Measurements from ENCODE around the gene RPS3A.

RPS3A gene

DNA sequence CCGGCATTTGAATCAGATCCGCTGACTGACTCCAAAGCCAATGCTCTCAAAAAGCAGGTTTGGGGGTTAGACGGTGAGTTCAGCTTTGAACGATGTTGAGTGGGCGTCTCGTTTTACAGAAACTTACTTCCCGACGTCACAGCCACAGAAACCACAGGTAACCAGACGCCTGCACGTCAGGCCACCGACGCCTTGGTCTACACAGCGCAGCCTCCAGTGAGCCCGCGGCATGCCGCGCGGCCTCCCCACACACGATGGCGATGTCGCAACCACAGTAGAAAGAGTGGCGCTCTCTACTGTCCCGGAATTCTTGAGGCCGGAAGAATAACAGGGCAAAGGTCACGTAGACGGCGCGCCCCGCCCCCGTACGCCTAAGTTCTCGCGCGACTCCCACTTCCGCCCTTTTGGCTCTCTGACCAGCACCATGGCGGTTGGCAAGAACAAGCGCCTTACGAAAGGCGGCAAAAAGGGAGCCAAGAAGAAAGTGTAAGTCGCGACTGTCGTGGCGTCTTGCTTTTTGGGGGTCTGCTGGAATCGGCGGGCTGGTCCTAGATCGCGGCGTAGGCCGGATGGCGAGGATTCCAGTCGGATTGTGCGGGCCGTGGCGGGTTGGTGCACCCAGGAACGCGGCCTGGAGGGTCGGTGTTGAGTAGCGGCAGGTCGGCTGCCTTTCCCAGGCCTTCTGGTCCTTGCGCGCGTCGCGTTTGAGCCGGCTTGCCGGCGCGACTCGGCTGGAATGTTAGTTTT, at the start of gene RPS3A:
RPS3A (plus strand) TSS at position 400 of the 747 bp plus-strand sequence; CDS start at position 425, 25 bp downstream.
- DNase-seq: peak; percentile 98

DNA sequence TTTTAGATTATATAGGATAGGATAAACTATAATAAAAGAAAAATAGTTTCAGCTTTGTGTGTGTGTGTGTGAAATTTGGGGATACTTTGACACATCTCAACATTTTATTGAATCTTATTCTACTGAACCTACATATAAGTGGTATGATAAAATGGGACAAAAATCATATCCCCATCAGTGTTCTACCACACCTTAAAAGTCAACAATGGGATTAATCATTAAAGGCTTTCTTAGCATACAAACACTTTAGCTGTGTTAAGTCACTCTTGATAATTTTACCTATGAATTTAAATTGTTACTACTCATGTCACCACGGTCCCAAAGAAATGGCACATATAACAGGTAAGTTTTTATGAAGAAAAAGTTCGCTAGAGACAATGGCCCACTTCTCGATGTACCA, 46.6 kb upstream of the RPS3A start:
- no peak for DNase-seq

DNA sequence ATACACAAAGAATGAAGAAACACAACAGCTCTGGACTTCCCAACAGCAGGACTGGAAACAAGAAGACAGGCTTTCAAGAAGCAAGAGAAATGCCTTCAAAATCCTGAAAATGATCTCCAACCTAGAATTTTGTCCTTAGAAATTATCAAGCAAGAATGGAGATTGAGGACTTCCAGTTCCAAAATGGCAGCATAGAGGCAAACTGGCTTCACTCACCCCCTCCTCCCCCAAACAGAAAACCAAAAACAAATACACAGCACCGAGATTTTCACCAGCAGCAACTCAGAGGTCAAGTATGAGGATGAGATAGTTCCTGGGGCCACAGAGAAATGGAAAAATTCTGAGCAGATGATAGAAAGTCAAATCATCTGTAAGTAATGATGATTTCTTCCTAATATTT, 43.9 kb upstream of the RPS3A start:
- DNase-seq: no peak

DNA sequence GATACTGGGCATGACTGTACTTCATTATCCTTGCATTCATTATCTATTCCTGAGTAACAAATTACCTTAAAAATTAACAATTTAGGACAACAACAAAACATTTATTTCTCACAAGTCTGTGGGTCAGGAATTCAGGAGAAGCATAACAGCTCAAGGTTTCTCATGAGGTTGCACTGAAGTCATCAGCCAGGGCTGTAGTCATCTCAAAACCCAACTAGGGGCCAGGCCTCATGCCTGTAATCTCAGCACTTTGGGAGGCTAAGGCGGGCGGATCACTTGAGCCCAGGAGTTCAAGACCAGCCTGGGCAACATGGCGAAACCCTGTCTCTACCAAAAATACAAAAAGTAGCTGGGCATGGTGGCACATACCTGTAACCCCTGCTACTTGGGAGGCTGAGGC, 36.3 kb upstream of the RPS3A start:
- peak; percentile 3 for DNase-seq

DNA sequence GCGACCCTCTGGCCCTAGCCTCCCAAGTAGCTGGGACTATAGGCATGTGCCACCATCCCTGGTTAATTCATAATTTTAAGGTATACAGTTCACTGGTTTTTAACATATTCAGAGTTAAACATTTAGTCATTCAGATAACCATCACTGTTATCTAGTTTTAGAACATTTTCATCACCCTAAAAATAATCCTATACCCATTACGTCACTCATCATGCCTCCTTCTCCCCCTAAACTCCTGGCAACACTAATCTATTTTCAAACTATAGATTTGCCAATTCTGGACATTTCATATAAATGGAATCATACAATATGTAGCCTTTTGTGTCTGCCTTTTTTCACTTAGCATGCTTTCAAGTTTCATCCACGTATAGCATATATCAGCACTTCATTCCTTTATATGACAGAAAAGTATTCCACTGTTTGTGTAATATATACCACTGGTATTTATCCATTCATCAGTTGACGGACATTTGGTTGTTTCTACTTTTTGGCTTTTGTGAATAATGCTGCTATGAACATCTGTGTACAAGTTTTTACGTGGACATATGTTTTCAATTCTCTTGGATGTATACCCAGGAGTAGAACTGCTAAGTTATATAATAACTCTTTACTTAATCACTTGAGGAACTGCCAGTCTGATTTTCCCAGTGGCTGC, 32.0 kb upstream of the RPS3A start:
- DNase-seq: no peak

DNA sequence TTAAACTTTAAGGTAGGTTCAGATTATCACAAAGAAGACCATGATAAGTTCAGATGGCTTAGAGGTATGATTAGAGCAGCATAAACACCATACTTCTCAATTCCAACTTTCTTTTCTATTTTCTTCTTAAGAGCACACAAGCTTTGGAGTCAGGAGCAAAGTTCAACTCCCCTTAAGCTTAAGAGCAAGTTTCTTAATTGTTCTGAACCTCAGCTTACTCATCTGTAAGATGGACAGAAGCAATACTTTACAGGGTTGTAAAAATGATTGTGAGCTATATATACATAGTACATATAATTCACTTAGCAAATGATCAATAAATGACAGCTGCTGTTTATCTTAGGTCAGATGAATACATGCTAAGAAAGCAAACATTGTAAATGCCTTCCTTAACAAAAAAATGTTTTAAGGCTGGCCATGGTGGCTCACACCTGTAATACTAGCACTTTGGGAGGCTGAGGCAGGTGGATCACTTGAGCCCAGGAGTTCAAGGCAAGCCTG, 25.0 kb upstream of the RPS3A start:
- no peak for DNase-seq

DNA sequence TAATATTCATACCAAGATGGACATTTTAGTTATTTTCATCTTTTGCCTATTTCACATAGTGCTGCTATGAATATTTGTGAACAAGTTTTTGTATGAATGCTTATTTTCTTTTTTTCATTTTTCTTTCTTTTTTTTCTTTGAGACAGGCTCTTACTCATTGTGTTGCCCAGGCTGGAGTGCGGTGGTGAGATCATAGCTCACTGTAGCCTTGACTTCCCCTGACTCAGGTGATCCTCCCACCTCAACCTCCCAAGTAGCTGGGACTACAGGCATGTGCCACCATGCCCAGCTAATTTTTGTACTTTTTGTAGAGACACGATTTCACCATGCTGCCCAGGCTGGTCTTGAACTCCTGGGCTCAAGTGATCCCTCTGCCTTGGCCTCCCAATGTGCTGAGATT, 21.4 kb upstream of the RPS3A start:
- DNase-seq: peak; percentile 44

DNA sequence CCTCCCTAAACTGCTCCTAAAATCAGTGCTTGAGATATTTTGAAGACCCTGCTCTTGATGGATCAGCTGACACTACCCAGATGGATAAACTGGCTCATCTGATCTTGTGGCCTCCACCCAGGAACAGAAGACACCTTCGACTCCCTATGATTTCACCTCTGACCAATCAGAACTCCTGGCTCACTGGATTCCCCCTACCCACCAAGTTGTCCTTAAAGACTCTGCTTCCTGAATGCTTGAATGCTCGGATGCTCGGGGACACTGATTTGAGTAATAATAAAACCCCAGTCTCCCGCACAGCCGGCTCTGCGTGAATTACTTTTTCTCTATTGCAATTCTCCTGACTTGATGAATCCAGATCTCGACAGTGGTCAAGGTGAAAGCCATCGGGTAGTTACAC, 12.0 kb upstream of the RPS3A start:
- DNase-seq: no peak

DNA sequence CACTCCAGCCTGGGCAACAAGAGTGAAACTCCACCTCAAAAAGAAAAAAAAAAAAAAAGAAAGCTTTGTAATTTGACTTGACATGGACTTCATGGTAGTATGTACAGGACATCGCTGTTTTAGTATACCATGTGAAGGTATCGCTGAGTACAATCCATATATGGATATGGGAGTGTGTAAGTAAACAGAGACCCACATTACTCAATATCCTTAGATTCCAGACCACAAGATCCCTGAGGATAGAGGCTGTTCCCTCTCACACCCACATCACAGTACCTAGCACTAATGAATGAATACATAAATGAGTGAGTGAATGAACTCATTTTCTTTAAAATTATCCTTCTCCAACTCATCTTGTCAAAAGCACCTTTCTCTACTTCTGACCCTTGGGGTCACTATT, 8.4 kb upstream of the RPS3A start:
- no peak for DNase-seq

DNA sequence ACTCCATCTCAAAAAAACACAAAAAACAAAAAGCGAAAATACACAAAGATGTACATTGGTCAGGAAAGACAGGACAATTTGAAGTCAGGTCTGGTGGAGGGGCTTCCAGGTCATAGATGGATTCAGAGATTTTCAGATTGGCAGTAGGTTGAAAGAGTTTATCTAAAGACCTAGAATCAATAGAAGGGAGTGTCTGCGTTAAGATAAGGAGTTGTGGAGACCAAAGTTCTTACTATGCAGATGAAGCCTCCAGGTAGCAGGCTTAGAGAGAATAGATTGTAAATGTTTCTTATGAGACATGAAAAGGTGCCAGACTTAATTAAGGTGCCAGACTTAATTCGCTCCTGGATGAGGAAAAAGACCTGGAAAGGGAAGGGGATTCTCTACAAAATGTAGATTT, 6.9 kb upstream of the RPS3A start:
- no peak for DNase-seq

DNA sequence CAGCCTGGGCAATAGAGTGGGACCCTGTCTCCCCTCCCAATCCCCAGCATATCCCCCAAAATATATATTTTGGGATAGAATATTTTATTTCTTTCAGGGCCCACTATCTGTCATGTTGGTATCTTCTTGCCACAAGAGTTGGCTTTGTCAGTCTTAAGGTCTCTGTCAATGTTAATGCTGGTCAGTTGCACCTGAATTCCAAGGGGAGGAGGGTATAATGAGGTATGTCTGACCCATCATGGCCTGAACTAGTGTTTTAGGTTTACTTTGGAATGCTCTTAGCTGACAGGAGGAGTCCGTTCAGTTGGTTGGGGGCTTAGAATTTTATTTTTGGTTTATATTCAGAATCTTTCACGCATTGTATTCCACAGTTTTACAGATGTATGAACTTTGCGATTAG, 6.2 kb upstream of the RPS3A start:
- DNase-seq: no peak

DNA sequence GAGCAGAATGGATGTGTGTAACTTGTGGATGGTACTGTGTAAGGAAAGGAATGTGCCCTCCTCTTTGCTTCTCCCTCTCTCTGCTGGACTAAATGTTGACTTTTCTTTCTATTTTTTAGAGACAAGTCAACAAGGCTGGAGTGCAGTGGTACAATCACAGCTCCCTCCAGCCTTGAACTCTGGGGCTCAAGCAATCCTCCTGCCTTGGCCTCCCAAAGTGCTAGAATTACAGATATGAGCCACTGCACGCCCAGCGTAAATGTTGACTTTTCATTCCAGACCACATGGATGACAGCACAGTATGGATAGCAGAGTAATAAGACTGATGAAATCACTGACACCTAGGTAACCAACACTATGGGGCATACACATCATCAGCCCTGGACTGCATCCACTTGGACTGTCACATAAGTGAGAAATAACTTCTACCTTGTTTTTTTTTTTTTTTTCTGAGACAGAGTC, 5.1 kb upstream of the RPS3A start:
- no peak for DNase-seq

DNA sequence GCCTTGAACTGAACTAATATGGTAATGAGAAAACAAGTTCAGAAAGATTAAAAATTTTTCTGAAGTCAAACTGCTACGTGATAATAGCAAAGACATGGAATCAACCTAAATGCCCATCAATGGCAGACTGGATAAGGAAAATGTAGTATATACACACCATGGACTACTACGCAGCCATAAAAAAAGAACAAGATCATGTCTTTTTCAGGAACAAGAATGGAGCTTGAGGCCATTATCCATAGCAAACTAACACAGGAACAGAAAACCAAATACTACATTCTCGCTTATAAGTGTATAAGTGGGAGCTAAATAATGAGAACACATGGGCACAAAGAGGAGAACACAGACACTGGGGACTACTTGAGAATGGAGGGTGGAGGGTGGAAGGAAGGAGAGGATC, 4.3 kb upstream of the RPS3A start:
- DNase-seq: no peak

DNA sequence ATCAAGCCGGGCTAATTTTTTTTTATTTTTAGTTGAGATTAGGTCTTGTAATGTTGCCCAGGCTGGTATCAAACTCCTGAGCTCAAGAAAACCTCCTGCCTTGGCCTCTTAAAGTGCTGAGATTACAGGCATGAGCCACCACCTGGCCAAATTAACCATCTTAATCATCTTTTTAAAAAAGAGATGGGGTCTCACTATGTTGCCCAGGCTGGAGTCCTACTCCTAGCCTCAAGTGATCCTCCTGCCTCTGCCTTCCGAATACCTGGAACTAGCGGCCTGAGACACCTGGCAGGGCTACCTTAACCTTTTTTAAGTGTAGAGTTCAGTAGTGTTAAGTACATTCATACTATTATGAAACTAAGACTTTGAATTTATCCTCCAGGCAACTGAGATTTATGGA, 1.7 kb upstream of the RPS3A start:
- no peak for DNase-seq

DNA sequence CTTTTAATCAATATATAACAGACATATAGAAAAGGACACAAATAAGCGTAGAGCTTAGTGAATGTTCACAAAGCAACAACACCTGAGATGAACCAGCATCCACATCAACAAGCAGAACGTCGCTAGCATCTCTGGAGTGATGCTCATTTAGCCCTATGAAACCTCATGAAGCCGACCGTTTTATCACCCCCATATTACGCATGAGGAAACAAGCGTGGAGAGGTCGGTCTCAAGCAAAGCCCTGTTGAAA, 524 bp upstream of the RPS3A start:
- no peak for DNase-seq

DNA sequence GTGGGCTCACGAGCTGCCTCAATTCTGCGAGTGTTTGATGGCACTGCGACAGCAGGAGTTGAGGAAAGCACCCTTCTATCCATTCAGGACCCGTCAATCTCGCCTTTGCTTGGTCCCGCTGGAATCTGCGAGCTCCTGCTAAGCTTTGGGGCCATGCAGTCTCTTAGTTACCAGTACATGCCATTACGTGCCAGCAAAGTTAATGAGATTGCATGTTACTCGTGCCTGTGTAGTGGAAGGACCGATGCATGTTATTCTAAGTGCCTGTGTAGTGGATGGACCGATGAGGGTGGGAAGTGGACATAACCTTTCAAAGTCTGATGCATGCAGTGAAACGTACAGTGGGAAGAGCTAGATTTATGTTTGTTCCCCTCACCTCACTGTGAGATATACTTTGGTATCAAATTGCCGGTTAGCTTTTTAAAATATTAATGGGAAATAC, 569 bp downstream of the RPS3A start:
- no peak for DNase-seq

DNA sequence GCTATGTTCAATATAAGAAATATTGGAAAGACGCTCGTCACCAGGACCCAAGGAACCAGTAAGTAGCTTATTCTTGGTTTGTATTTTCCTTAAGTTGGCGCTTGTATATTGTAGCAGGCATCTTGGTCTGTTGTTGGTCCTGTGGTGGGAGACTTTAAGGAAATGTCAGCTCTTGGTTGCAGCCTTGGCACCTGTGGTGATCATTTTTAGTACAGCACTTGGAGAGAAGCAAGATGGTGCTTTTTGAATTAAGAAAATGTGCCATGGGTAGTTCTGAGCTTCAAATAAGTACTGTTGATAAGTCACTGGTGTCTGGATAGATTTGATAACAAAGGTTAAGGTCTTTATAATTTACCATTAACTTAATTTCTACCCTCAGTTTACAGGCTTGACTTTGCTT, 1.1 kb downstream of the RPS3A start:
- no peak for DNase-seq

DNA sequence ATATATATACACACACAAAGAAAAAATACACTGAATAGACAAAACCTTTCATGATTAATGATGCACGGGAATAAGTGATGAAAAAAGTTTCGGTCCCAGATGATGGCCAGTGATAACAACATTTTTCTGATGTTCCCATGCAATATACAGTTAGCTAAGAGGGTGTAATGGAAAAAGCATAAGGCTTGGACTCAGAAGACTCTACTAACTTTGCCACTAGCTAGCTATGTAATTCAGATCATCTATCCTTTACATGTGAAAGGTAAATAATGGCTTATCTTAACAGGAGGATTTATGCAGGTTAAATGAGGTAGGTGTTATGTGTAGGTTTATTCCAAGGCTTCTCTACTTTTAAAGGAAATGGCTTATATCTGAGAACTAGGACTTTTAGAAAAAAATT, 4.3 kb downstream of the RPS3A start:
- no peak for DNase-seq

DNA sequence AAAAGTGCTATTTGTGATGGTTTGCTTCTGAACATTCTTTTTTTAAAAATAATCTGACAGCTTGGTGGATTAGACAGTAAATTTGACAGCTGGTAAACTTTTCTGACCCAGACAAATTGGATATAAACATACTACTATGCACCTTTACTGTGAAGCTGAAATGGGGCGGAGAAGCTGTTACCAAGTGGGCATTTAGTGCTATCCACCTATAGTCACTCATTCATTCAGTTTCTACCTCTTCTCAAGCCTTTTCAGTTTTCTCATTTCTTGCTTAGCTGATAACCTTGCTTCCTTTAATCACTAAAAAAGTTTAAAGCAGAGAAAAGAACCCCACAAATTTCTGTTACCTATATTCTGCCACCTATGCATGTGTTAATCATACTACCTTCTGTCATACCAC, 5.2 kb downstream of the RPS3A start:
- DNase-seq: no peak

DNA sequence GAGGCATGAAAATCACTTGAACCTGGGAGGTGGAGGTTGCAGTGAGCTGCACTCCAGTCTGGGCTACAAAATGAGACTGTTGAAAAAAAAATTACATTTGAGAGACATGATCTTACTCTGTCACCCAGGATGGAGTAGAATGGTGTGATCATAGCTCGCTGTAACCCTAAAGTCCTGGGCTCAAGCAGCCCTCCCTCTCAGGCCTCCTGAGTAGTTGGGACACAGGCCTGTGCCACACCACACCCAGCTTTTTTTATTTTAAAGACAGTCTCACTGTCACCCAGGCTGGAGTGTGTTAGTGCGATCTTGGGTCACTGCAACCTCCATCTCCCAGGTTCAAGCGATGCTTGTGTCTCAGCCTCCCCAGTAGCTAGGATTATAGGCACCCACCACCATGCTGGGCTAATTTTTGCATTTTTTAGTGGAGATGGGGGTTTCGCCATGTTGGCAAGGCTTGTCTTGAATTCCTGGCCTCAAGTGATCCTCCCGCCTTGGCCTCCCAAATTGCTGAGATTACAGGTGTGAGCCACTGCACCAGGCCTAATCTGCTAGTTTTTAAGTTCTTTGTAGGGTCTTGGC, 6.1 kb downstream of the RPS3A start:
- no peak for DNase-seq

DNA sequence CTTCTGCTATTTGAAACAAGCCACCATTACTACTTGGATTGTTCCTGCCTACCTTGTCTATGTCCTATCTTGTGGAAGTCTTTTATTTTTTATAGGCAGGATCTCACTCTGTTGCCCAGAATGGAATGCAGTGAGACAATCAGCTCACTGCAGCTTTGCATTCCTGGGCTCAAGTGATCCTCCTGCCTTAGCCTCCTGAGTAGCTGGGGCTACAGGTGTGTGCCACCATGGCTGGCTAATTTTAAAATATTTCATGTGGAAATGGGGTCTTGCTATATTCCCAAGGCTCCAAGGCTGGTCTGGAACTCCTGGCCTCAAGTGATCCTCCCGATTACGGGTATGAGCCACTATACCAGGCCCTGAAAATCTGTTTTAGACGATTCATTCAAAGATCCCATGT, 7.6 kb downstream of the RPS3A start:
- DNase-seq: no peak

DNA sequence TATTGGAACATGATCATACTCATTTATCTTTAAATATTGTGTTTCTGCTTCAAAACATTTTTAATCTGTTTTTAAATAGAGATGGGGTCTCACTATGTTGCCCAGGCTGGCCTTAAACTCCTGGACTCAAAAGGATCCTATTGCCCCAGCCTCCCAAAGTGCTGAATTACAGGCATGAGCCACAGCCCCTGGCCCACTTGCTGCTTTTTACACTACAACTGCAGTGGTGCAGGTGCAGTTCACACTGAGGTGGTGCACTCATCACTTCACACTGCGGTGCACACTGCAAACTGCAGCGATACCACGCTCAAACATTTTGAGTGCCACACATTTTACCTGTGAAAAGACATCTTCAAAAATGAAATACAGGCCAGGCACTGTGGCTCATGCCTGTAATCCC, 10.8 kb downstream of the RPS3A start:
- DNase-seq: no peak

DNA sequence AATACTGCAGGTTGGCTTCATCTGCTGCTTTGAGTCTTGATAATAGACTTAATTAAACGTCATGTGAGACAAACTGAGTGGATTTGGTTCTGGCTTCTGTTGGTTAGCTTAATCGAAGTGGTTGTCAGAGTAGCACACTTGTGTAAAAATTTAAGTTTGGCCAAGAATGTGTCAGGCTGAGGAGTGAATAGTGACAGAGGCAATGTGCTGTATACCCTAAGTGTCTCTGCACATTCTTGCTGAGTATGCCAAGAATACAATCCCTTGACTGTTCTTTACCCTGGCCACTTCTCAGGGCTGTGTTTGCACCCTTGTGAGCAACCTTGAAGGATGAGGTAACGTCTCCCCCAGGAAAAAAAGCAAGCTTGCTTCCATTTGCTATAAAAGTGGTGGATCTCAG, 14.9 kb downstream of the RPS3A start:
- no peak for DNase-seq

DNA sequence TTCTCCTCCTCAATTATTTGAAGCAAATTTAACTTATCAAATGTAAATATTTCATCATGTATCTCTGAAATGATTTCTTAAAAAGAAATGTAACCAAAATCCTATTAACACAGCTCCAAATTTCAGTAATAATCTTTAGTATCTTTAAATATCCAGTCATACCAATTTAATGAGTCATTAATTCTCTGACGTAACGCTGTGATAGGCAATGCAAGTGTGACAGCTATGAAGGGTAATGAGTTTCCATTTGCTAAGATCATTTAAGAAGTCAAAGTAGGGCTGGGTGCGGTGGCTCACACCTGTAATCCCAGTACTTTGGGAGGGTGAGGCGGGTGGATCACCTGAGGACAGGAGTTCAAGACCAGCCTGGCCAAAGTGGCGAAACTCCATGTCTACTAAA, 15.6 kb downstream of the RPS3A start:
- DNase-seq: no peak

Measured in activated CD4-positive, alpha-beta T cell treated with anti-CD3 and anti-CD28 coated beads for 48 hours (primary cell).